ENCODE measurements around the gene F12. TPM values are rescaled to one million over a fixed set of nuclear protein-coding genes. Genes with fewer than 3 reads are reported as not detected.

The F12 gene
- total RNA-seq, 1 donor from 2014 or later: not detected

DNA sequence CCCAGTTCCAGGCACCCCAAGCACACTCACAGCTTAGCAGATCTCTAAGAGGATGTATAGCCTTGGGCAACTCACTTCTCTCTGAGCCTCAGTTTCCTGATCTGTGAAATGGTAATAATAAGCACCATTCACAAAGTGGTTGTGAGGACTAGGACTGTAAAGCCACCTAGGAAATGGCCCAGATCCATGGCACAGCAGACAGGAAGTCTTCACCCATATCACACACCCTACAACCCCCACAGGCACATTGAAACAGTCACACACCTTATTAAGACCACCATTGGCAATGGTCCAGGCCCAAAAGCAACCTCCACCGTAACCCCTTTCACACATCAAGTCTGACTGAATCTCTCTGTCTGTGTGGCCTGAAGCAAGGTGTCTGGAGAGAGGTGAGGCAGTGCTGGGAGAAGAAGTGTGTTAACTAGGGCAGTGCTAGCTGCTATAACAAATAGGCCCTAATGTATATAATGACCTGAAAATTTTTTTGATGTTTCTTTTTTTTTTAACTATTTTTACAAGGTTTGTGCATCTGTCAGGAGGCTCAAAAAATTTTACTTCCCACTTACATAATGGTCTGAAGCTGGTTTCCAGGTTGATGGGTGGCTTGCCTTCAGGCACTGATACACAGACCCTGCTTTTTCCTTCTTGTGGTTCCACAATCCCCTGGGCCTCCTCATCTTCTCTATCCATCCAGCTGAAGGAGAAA lies 54.0 kb downstream of the F12 start:
- intact Hi-C loops (cut with DNase I): no loop called here
- Histone ChIP-seq H3K9me3 (no peaks in the 10 kb centered on the region), H3K36me3 (no peaks in the 10 kb centered on the region), H3K27ac (no peak overlapping the region), H3K27me3 (no peaks in the 10 kb centered on the region), H3K4me3 (no peak overlapping the region), H3K4me1 (peaks cover 3 to 7% of the 10 kb centered on the region in 2 donors)
- DNase-seq (ENCODE audit: low spot score in 2 of 2): no peak
- TF ChIP-seq, protein P1, sequence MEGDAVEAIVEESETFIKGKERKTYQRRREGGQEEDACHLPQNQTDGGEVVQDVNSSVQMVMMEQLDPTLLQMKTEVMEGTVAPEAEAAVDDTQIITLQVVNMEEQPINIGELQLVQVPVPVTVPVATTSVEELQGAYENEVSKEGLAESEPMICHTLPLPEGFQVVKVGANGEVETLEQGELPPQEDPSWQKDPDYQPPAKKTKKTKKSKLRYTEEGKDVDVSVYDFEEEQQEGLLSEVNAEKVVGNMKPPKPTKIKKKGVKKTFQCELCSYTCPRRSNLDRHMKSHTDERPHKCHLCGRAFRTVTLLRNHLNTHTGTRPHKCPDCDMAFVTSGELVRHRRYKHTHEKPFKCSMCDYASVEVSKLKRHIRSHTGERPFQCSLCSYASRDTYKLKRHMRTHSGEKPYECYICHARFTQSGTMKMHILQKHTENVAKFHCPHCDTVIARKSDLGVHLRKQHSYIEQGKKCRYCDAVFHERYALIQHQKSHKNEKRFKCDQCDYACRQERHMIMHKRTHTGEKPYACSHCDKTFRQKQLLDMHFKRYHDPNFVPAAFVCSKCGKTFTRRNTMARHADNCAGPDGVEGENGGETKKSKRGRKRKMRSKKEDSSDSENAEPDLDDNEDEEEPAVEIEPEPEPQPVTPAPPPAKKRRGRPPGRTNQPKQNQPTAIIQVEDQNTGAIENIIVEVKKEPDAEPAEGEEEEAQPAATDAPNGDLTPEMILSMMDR (IDR thresholded peaks at IDR 0.05): no peak

DNA sequence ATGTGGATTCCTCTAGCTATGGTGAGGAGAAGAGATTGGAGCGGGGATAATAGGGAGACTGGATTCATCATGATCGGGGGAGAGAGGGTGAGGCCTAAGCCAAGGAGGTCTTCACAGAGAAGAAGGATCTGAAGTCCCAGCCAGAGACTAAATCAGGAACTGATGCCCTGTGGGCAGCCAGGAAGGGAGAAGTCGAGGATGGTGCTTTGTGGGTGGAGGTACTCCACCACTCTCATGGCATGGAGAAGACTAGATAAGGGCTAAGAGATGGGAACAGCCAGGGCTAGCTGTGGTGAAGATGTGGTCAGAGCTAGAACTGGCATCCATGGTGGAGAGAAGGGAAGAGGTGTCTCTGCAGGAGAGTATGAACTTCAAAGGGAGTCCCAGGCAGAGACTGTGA lies 54.7 kb downstream of the F12 start:
- intact Hi-C loops (cut with DNase I): no loop called here

DNA sequence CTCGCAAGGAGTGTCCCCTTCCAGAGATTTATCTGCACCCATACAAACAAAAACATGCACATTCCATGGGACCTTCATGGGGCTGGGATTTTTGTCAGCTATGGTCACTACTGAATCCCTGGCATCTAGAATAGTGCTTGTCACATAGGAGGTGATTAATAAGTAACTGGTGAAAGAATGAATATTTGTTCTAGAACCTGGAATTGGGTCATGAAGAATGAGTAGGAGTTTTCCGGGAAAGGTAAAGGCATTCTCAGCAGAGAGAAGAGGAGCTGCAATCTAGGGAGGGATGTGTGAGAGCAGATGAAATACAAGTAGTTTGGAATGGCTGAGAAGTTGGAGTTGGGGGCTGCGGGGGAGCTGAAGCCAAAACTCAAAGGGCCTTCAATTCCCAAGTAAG lies 55.1 kb downstream of the F12 start:
- peaks cover 2 to 3% of the 10 kb centered on the region in 2 donors for H3K36me3 ChIP-seq
- no peak overlapping the region for H3K27ac ChIP-seq
- intact Hi-C loops (cut with DNase I): no loop called here
- no peak for DNase-seq (ENCODE audit: low spot score in 2 of 2)
- H3K27me3 ChIP-seq: no peaks in the 10 kb centered on the region
- TF ChIP-seq, protein P1 (IDR thresholded peaks at IDR 0.05): no peak
- H3K4me3 ChIP-seq: no peak overlapping the region
- no peaks in the 10 kb centered on the region for H3K9me3 ChIP-seq
- H3K4me1 ChIP-seq: peaks cover 7 to 18% of the 10 kb centered on the region in 2 donors

More for the DNA sequence above, 54.7 kb downstream of the F12 start:
- TF ChIP-seq, protein P1 (IDR thresholded peaks at IDR 0.05): no peak
- H3K36me3 ChIP-seq: no peaks in the 10 kb centered on the region
- no peak overlapping the region for H3K27ac ChIP-seq
- H3K9me3 ChIP-seq: no peaks in the 10 kb centered on the region
- DNase-seq (ENCODE audit: low spot score in 2 of 2): no peak
- peaks cover 7 to 13% of the 10 kb centered on the region in 2 donors for H3K4me1 ChIP-seq
- no peaks in the 10 kb centered on the region for H3K27me3 ChIP-seq
- no peak overlapping the region for H3K4me3 ChIP-seq

DNA sequence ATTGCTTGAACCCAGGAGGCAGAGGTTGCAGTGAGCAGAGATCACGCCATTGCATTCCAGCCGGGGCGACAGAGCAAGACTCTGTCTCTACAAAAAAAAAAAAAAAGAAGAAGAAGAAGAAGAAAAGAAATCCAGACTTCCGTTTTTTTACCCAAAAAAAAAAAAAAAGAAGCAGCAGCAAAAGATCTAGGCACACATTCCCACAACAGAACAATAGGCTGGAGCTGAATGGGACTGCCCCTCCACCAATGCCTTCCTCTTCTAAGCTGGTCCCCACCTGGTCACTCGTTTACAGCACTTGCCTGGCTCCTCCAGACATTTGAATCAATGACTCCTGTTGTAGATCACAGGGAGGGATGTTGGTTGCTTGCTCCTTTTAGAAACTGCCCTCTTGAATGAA lies 56.3 kb downstream of the F12 start:
- DNase-seq (ENCODE audit: low spot score in 2 of 2): no peak
- Histone ChIP-seq H3K9me3 (no peaks in the 10 kb centered on the region), H3K27ac (no peak overlapping the region), H3K4me1 (peaks cover 7 to 18% of the 10 kb centered on the region in 2 donors), H3K4me3 (no peak overlapping the region), H3K36me3 (peaks cover 3% of the 10 kb centered on the region in 2 donors), H3K27me3 (no peaks in the 10 kb centered on the region)
- intact Hi-C loops (cut with DNase I): no loop called here
- TF ChIP-seq, protein P1 (IDR thresholded peaks at IDR 0.05): no peak

Other genes starting within 250 kb of the F12 start
- 68.8 TPM for gene RAB24, start 105.8 kb downstream of the F12 start, total RNA-seq
- 376 TPM for gene PRELID1, start 105.8 kb downstream of the F12 start, total RNA-seq
- 13.5 TPM for gene MXD3, start 97.7 kb downstream of the F12 start, total RNA-seq
- 229 TPM for gene LMAN2, start 57.9 kb downstream of the F12 start, total RNA-seq
- 4.5 TPM for gene RGS14, start 51.6 kb downstream of the F12 start, total RNA-seq
- gene SLC34A1, start 25.1 kb downstream of the F12 start, total RNA-seq: not detected
- not detected for gene PFN3, start 8.9 kb downstream of the F12 start, total RNA-seq
- 20.6 TPM for gene GRK6, start 17.1 kb upstream of the F12 start, total RNA-seq
- gene PRR7, start 37.2 kb upstream of the F12 start, total RNA-seq: 18.1 TPM
- gene DBN1, start 64.1 kb upstream of the F12 start, total RNA-seq: 151 TPM
- 1,082 TPM for gene PDLIM7, start 88.0 kb upstream of the F12 start, total RNA-seq
- gene DOK3, start 100.3 kb upstream of the F12 start, total RNA-seq: 0.32 TPM
- 117 TPM for gene DDX41, start 107.4 kb upstream of the F12 start, total RNA-seq
- 116 TPM for gene FAM193B, start 145.0 kb upstream of the F12 start, total RNA-seq
- 113 TPM for gene TMED9, start 182.6 kb upstream of the F12 start, total RNA-seq
- gene B4GALT7, start 190.6 kb upstream of the F12 start, total RNA-seq: 25.7 TPM